Measurements from ENCODE around the gene CDC16.

Gene CDC16

DNA sequence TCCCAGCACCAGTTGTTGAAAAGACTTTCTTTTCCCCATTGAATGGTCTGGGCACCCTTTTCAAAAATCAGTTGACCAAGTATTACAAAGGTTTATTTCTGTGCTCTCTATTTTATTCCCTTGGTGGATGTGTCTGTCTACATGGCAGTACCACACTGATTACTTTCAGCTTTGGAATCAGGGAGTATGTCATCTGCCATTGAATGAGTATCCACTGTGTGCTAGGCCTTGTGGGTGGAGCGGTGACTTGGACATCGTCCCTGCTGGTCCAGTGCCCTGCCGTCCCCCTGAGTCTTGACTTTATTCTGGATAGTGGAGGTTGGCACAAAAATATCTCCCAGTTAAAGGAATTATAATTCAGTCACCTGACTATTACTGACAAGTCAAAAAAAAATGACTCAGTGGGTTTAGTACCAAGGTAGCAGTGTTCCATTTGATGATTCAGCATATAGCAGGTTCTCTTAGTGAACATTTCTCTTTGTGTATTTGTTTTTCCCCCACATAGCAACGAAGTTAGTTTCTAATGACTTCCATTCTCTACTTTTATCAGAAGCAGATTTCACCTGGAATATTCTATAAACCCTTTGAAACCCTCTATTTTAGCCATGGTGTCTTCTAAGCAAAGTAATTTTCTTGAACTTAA, 50.6 kb downstream of the CDC16 start:
- H3K27ac ChIP-seq: no peak overlapping the region
- TF ChIP-seq ZFX (IDR thresholded peaks at IDR 0.05): no peak
- TF ChIP-seq, protein P1, sequence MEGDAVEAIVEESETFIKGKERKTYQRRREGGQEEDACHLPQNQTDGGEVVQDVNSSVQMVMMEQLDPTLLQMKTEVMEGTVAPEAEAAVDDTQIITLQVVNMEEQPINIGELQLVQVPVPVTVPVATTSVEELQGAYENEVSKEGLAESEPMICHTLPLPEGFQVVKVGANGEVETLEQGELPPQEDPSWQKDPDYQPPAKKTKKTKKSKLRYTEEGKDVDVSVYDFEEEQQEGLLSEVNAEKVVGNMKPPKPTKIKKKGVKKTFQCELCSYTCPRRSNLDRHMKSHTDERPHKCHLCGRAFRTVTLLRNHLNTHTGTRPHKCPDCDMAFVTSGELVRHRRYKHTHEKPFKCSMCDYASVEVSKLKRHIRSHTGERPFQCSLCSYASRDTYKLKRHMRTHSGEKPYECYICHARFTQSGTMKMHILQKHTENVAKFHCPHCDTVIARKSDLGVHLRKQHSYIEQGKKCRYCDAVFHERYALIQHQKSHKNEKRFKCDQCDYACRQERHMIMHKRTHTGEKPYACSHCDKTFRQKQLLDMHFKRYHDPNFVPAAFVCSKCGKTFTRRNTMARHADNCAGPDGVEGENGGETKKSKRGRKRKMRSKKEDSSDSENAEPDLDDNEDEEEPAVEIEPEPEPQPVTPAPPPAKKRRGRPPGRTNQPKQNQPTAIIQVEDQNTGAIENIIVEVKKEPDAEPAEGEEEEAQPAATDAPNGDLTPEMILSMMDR (conservative IDR thresholded peaks at IDR 0.05): no peak

DNA sequence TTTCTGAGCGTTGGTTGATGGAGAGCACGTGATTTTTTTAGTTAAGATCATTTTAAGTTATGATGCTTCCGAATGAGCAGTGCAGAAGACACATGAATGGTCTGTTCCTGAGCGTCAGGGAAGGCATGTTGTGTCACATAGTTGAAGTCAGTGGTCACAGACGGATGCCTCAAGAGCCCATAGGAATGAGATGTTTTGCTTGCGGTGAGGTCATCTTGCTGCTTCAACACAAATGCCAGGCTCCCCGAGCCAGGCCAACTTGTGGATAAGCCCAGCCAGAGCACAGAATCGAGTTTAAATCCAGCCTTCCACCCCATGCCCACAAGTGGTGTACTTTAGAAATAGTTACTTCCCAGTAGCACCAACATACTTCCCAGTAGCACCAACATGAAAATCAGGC, 52.1 kb downstream of the CDC16 start:
- TF ChIP-seq ZFX (IDR thresholded peaks at IDR 0.05): no peak
- TF ChIP-seq, protein P1 (conservative IDR thresholded peaks at IDR 0.05): no peak
- H3K27ac ChIP-seq: no peak overlapping the region

- no peak overlapping the region for H3K27ac ChIP-seq
These were observed 53.5 kb downstream of the CDC16 start for GRCh38 chr13:114288157-114288591.

GRCh38 chr13:114296448-114296847, 61.8 kb downstream of the CDC16 start:
- no peak overlapping the region for H3K27ac ChIP-seq
- TF ChIP-seq ZFX (IDR thresholded peaks at IDR 0.05): no peak
- TF ChIP-seq, protein P1 (conservative IDR thresholded peaks at IDR 0.05): no peak

More at GRCh38 chr13:114288157-114288591, 53.5 kb downstream of the CDC16 start:
- TF ChIP-seq, protein P1 (conservative IDR thresholded peaks at IDR 0.05): no peak
- TF ChIP-seq ZFX (IDR thresholded peaks at IDR 0.05): no peak

DNA sequence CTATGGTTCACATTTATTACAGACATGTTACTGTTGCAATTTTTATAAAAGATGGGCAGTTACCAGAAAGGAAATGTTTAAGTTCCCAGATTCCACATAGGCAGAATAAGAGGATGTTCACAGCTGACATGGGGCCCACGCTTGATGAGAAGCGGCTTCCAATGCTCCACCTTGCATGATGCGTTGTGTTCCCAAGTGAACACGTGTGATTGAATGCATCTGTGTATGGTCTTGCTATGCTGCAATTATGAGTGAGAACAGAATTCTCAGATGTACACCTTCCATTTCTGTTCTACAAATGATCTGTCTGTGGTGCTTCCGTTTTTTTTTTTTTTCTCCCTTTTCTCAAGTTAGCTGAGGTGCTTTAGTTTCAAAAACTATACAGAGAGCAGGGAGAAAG, 62.2 kb downstream of the CDC16 start:
- H3K27ac ChIP-seq: no peak overlapping the region
- TF ChIP-seq, protein P1 (conservative IDR thresholded peaks at IDR 0.05): no peak
- TF ChIP-seq ZFX (IDR thresholded peaks at IDR 0.05): no peak

DNA sequence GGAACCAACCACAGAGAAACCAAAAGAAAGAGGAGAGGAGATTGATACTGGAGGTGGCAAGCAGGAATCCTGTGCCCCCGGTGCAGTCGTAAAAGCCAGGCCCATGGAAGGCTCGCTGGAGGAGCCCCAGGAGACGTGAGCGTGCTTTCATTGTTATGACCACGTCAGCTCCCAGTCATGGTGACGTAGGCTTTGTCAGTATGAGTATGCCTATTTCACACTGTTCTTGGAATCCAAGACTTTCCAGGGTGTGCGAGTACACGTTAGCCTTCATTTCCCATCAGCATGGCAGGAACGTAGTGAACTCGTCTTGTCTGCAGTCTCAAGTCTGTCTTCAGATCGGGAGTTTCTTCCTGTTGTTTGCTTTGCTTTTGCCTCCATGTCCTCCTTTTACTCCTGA, 64.2 kb downstream of the CDC16 start:
- TF ChIP-seq ZFX (IDR thresholded peaks at IDR 0.05): no peak
- TF ChIP-seq, protein P1 (conservative IDR thresholded peaks at IDR 0.05): no peak
- H3K27ac ChIP-seq: no peak overlapping the region

DNA sequence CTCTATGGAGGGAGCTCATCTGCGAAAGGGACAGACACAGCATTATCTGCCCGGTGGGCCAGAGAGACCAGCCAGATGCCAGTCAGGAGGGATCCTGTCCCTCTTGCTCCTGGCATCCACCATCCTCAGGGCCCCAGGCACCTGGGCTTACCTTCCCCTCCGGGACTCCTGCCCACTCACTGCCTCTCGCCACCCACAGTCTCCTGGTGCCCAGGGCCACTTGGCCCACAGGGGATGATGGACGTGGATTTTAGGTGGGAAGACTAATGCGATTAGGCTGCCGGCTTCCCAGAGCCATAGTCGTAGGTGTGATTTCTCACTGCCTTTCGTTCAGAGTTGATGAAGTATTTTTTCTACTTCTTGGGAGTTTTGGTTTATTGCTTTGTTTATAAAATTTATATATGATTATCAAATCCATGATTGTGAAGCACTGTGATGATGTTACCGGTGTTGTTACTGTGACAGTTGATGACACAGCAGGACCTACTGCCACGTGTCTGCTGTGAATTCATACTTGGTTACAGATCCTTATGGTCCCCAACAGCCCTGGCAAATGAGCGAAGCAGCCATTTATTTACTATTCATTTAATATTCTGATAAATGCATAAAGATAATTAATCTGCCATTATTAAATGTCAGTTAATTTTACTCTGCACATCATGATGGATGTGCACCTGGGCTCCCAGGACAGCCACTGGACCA, 65.1 kb downstream of the CDC16 start:
- TF ChIP-seq ZFX (IDR thresholded peaks at IDR 0.05): no peak
- TF ChIP-seq, protein P1 (conservative IDR thresholded peaks at IDR 0.05): no peak
- H3K27ac ChIP-seq: no peak overlapping the region
